Measurements from ENCODE around the gene PTTG2. TPM values are rescaled to one million over a fixed set of nuclear protein-coding genes. Genes with fewer than 3 reads are reported as not detected.

The PTTG2 gene
- total RNA-seq, 5 donors from 2014 or later (not counting 1 experiment from before 2014, with no cell fraction given) = 1.4 to 2.3 (median 1.7) TPM

DNA sequence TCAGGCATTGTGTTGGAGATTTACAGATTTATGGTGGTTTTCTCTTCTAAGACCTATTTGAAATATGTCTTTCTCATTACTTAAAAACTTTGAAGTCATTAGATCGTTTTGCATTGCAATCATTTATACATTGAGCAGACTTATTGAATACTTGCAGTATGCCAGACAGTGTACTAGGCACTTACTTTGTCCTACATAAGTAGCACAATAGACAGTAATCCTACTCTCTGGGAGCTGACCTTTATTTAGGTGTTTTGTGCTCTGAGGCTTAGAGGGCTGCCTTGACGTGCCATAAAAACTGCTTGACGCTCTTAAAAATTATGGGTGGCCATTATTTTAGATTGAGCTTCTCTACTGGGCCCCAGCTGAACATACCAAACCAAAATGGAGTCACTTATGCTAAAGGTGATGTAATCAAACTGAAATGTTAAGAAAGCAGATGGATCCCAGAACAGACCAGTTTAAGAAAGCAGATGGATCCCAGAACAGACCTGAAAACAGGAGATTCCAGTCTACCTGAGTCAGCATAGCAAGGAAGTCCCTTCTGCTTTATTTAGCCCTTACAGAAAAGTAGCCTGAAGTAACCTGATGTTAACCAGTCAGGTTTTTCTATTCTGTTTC lies 42.4 kb downstream of the PTTG2 start:
- Mint-ChIP-seq H3K4me1 (peaks cover 52 to 68% (median 66%) of the 10 kb centered on the region in 3 donors), H3K36me3 (peaks cover 5% of the 10 kb centered on the region), H3K4me3 (no peak overlapping the region), H3K27me3 (no peaks in the 10 kb centered on the region), H3K27ac (peak overlapping the region in 1 of 2 donors; percentile 55), H3K9me3 (no peaks in the 10 kb centered on the region)
- H3K27me3 ChIP-seq (replicated peaks in 1 of 2; ENCODE audit: control insufficient read depth in 2 of 2, extremely low read depth in 1 of 2, insufficient read depth in 2 of 2, low read length in 1 of 2) = no peaks in the 10 kb centered on the region
- no peaks in the 10 kb centered on the region for H3K9me3 ChIP-seq
- peaks cover 0 to 3% of the 10 kb centered on the region in 2 donors for H3K36me3 ChIP-seq (ENCODE audit: control insufficient read depth in 2 of 2, extremely low read depth in 1 of 2, insufficient read depth in 1 of 2, low read length in 1 of 2)
- DNase-seq (no peak), ATAC-seq (replicated peaks in 1 of 4) (peak in 1 of 4 experiments; percentile 27)
- POLR2A ChIA-PET = interaction anchor here in 1 of 2 donors (0.6 kb wide), 1 partner anchor 217 kb away, joined by 4 read pairs; no protein-coding TSS in a partner anchor
- CTCF ChIA-PET = interaction anchor here in 1 of 2 donors (0.6 to 0.8 kb wide), 2 partner anchors 17 to 111 kb away, joined by 4 to 9 read pairs; no protein-coding TSS in a partner anchor
- WGBS (ENCODE audit: insufficient coverage) = no CpG with 5 or more reads among the region's 3 CpGs
- H3K27ac ChIP-seq (ENCODE audit: low read length) = no peak overlapping the region
- H3K4me1 ChIP-seq (ENCODE audit: control insufficient read depth in 1 of 2, extremely low read depth in 1 of 2, insufficient read depth in 2 of 2, low read length in 2 of 2) = peaks cover 3 to 27% of the 10 kb centered on the region in 2 experiments
- H3K4me3 ChIP-seq (ENCODE audit: control insufficient read depth in 1 of 2, extremely low read depth in 1 of 2, low read length in 1 of 2) = no peak overlapping the region

DNA sequence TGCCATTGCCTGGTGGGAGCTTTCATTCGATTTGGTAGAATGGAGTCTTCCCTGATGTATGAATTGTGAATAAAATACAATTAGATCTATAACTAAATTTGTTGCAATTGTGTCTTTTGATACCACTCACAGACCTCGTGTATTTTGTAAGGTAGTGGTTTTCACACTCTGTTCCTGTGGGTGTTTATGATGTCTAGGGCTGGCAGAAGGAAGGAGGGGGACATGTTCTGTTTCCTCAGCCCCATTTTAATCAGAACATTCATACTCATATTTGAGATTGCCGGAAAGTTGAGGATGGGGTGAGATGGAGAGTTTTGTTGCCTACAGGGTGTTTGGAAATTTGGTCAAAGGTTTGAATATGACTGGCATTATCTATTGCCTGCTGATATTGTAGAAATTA lies 42.9 kb downstream of the PTTG2 start:
- no peak overlapping the region for H3K4me3 ChIP-seq (ENCODE audit: control insufficient read depth in 1 of 2, extremely low read depth in 1 of 2, low read length in 1 of 2)
- H3K27ac ChIP-seq (ENCODE audit: low read length) = no peak overlapping the region
- H3K9me3 Mint-ChIP-seq = no peaks in the 10 kb centered on the region
- H3K27ac Mint-ChIP-seq = peak overlapping the region; percentile 14 to 56
- H3K4me3 Mint-ChIP-seq = peak overlapping the region in 1 of 3 donors; percentile 39
- H3K4me1 ChIP-seq (ENCODE audit: control insufficient read depth in 1 of 2, extremely low read depth in 1 of 2, insufficient read depth in 2 of 2, low read length in 2 of 2) = peaks cover 3 to 29% of the 10 kb centered on the region in 2 experiments
- peaks cover 47 to 65% (median 65%) of the 10 kb centered on the region in 3 donors for H3K4me1 Mint-ChIP-seq
- DNase-seq (peak in 2 of 35 experiments; percentile 5 to 45), ATAC-seq (replicated peaks in 1 of 4) (peak in 3 of 4 experiments; percentile 34 to 71 (median 63))
- ChIA-PET POLR2A (interaction anchor here (0.6 kb wide), 4 partner anchors 150 to 721 kb away, joined by 3 to 8 read pairs (median 4); no protein-coding TSS in a partner anchor), CTCF (interaction anchor here in 1 of 2 donors (0.6 to 0.8 kb wide), 3 partner anchors 16 to 390 kb away, joined by 4 to 9 read pairs (median 6); no protein-coding TSS in a partner anchor)
- no peaks in the 10 kb centered on the region for H3K27me3 ChIP-seq (replicated peaks in 1 of 2; ENCODE audit: control insufficient read depth in 2 of 2, extremely low read depth in 1 of 2, insufficient read depth in 2 of 2, low read length in 1 of 2)
- H3K36me3 Mint-ChIP-seq = peaks cover 5% of the 10 kb centered on the region
- peaks cover 0 to 3% of the 10 kb centered on the region in 2 donors for H3K36me3 ChIP-seq (ENCODE audit: control insufficient read depth in 2 of 2, extremely low read depth in 1 of 2, insufficient read depth in 1 of 2, low read length in 1 of 2)
- no peaks in the 10 kb centered on the region for H3K27me3 Mint-ChIP-seq
- H3K9me3 ChIP-seq = no peaks in the 10 kb centered on the region
- no CpG with 5 or more reads among the region's 3 CpGs for WGBS (ENCODE audit: insufficient coverage)

DNA sequence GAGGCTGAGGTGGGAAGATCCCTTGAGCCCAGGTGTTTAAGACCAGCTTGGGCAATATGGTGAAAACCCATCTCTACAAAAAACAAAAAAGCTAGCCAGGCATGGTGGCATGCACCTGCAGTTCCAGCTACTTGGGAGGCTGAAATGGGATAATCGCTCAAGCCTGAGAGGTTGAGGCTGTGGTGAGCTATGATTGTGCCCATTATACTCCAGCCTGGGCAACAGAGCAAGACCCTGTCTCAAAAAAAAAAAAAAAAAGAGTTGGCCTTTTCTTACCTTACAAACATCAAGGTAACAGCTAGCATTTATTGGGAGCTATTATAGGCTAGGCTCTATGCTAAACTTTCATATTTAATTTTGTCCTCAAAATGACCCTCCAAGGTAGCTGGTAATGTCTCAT lies 43.4 kb downstream of the PTTG2 start:
- Histone ChIP-seq H3K4me3 (ENCODE audit: control insufficient read depth in 1 of 2, extremely low read depth in 1 of 2, low read length in 1 of 2) (no peak overlapping the region), H3K27me3 (replicated peaks in 1 of 2; ENCODE audit: control insufficient read depth in 2 of 2, extremely low read depth in 1 of 2, insufficient read depth in 2 of 2, low read length in 1 of 2) (no peaks in the 10 kb centered on the region), H3K9me3 (no peaks in the 10 kb centered on the region), H3K4me1 (ENCODE audit: control insufficient read depth in 1 of 2, extremely low read depth in 1 of 2, insufficient read depth in 2 of 2, low read length in 2 of 2) (peaks cover 3 to 26% of the 10 kb centered on the region in 2 experiments), H3K27ac (ENCODE audit: low read length) (no peak overlapping the region), H3K36me3 (ENCODE audit: control insufficient read depth in 2 of 2, extremely low read depth in 1 of 2, insufficient read depth in 1 of 2, low read length in 1 of 2) (peaks cover 0 to 3% of the 10 kb centered on the region in 2 donors)
- peaks cover 3% of the 10 kb centered on the region for H3K36me3 Mint-ChIP-seq
- ChIA-PET POLR2A (interaction anchor here (0.6 to 0.7 kb wide), 6 partner anchors 14 to 722 kb away, joined by 3 to 8 read pairs (median 4); no protein-coding TSS in a partner anchor), CTCF (interaction anchor here in 1 of 2 donors (0.6 to 0.8 kb wide), 2 partner anchors 16 to 391 kb away, joined by 4 to 6 read pairs; no protein-coding TSS in a partner anchor)
- no peak overlapping the region for H3K4me3 Mint-ChIP-seq
- H3K4me1 Mint-ChIP-seq = peaks cover 42 to 64% (median 61%) of the 10 kb centered on the region in 3 donors
- no peak for ATAC-seq (replicated peaks in 1 of 4)
- no peaks in the 10 kb centered on the region for H3K9me3 Mint-ChIP-seq
- no peak for DNase-seq
- no CpG with 5 or more reads among the region's 1 CpG for WGBS (ENCODE audit: insufficient coverage)
- H3K27ac Mint-ChIP-seq = peak overlapping the region in 1 of 2 donors; percentile 56
- H3K27me3 Mint-ChIP-seq = no peaks in the 10 kb centered on the region

DNA sequence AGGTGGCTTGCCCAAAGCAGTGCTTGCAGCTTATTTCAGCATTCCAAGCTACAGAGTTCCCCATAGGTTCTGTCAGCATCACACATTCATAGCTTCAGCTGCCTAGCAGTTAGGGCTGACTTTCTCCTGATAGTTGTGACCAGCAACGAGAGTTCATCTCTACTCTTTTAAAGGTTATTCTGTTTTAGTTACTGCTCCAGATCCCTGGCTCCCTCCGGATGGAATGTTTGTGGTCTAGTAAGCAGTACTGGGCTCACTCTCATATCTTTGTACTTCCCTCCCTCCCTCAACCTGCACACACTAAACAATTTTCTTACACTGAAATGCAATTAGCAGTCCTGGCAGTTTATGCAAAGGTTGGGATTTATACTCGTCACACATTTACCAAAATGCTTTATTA lies 43.9 kb downstream of the PTTG2 start:
- Mint-ChIP-seq H3K4me1 (peaks cover 38 to 62% (median 59%) of the 10 kb centered on the region in 3 donors), H3K27me3 (no peaks in the 10 kb centered on the region), H3K4me3 (no peak overlapping the region), H3K9me3 (no peaks in the 10 kb centered on the region), H3K36me3 (peaks cover 3% of the 10 kb centered on the region), H3K27ac (no peak overlapping the region)
- DNase-seq (no peak), ATAC-seq (replicated peaks in 1 of 4) (no peak)
- POLR2A ChIA-PET = interaction anchor here (0.6 to 0.7 kb wide), 2 partner anchors 14 to 72 kb away, joined by 3 to 6 read pairs; no protein-coding TSS in a partner anchor
- no peak overlapping the region for H3K27ac ChIP-seq (ENCODE audit: low read length)
- H3K36me3 ChIP-seq (ENCODE audit: control insufficient read depth in 2 of 2, extremely low read depth in 1 of 2, insufficient read depth in 1 of 2, low read length in 1 of 2) = peaks cover 0 to 3% of the 10 kb centered on the region in 2 donors
- no CpG with 5 or more reads among the region's 3 CpGs for WGBS (ENCODE audit: insufficient coverage)
- no peaks in the 10 kb centered on the region for H3K9me3 ChIP-seq
- CTCF ChIA-PET = no interaction called here
- no peaks in the 10 kb centered on the region for H3K27me3 ChIP-seq (replicated peaks in 1 of 2; ENCODE audit: control insufficient read depth in 2 of 2, extremely low read depth in 1 of 2, insufficient read depth in 2 of 2, low read length in 1 of 2)
- H3K4me3 ChIP-seq (ENCODE audit: control insufficient read depth in 1 of 2, extremely low read depth in 1 of 2, low read length in 1 of 2) = no peak overlapping the region
- peaks cover 3 to 26% of the 10 kb centered on the region in 2 experiments for H3K4me1 ChIP-seq (ENCODE audit: control insufficient read depth in 1 of 2, extremely low read depth in 1 of 2, insufficient read depth in 2 of 2, low read length in 2 of 2)

DNA sequence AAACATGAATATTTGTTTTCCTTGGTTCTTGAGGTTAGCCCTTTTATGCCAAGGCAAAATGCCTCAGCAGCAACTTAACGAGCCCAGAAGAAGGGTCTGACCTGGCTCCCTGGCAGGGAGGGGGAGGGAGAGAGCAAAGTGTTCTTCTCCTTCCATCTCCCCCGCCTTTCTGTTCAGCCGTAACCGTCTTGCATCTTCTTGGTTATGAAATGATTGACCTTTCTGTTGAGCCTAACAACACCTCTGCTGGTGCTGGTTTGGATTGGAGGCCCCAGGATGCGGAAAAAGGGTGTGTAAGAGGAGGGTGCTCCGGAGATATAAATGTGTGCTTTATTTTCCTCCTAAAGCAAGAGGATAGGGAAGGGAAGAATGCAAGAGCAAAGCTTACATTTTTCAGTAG lies 44.7 kb downstream of the PTTG2 start:
- Histone ChIP-seq H3K27me3 (replicated peaks in 1 of 2; ENCODE audit: control insufficient read depth in 2 of 2, extremely low read depth in 1 of 2, insufficient read depth in 2 of 2, low read length in 1 of 2) (no peaks in the 10 kb centered on the region), H3K36me3 (ENCODE audit: control insufficient read depth in 2 of 2, extremely low read depth in 1 of 2, insufficient read depth in 1 of 2, low read length in 1 of 2) (peaks cover 0 to 3% of the 10 kb centered on the region in 2 donors), H3K4me3 (ENCODE audit: control insufficient read depth in 1 of 2, extremely low read depth in 1 of 2, low read length in 1 of 2) (no peak overlapping the region), H3K9me3 (no peaks in the 10 kb centered on the region), H3K4me1 (ENCODE audit: control insufficient read depth in 1 of 2, extremely low read depth in 1 of 2, insufficient read depth in 2 of 2, low read length in 2 of 2) (peaks cover 3 to 24% of the 10 kb centered on the region in 2 experiments), H3K27ac (ENCODE audit: low read length) (no peak overlapping the region)
- Mint-ChIP-seq H3K4me3 (no peak overlapping the region), H3K27ac (peak overlapping the region in 1 of 2 donors; percentile 17), H3K4me1 (peaks cover 31 to 56% (median 50%) of the 10 kb centered on the region in 3 donors), H3K27me3 (no peaks in the 10 kb centered on the region), H3K9me3 (no peaks in the 10 kb centered on the region), H3K36me3 (peaks cover 3% of the 10 kb centered on the region)
- ChIA-PET POLR2A (no interaction called here), CTCF (no interaction called here)
- WGBS (ENCODE audit: insufficient coverage) = 100% methylated on average over 1 of the region's 6 CpGs
- ATAC-seq (replicated peaks in 1 of 4) (no peak), DNase-seq (no peak)

DNA sequence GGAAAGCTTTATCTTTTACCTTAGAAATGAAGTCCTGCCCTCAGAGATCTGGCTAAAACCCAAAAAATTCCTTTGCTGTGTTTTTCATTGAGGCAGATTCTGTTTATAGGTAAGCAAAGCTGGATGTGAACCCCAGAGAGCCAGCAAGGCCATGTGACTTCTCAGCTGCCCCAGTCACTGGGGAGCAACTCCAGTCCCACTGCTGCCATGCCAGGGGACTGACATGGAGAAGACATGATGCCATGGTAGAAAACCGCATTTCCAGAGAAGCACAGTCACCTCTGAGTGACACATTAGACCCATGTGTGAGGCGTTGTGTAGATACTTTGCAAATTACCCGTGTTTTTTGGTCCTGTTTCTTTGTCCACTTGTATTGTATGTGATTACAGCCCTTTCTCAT lies 45.4 kb downstream of the PTTG2 start:
- peaks cover 3 to 24% of the 10 kb centered on the region in 2 experiments for H3K4me1 ChIP-seq (ENCODE audit: control insufficient read depth in 1 of 2, extremely low read depth in 1 of 2, insufficient read depth in 2 of 2, low read length in 2 of 2)
- H3K4me3 ChIP-seq (ENCODE audit: control insufficient read depth in 1 of 2, extremely low read depth in 1 of 2, low read length in 1 of 2) = no peak overlapping the region
- Mint-ChIP-seq H3K4me3 (no peak overlapping the region), H3K27ac (no peak overlapping the region), H3K4me1 (peaks cover 37 to 59% (median 52%) of the 10 kb centered on the region in 3 donors), H3K9me3 (no peaks in the 10 kb centered on the region), H3K36me3 (peaks cover 3% of the 10 kb centered on the region), H3K27me3 (no peaks in the 10 kb centered on the region)
- no peak overlapping the region for H3K27ac ChIP-seq (ENCODE audit: low read length)
- H3K9me3 ChIP-seq = no peaks in the 10 kb centered on the region
- no peaks in the 10 kb centered on the region for H3K27me3 ChIP-seq (replicated peaks in 1 of 2; ENCODE audit: control insufficient read depth in 2 of 2, extremely low read depth in 1 of 2, insufficient read depth in 2 of 2, low read length in 1 of 2)
- no peak for ATAC-seq (replicated peaks in 1 of 4)
- ChIA-PET CTCF (no interaction called here), POLR2A (no interaction called here)
- WGBS (ENCODE audit: insufficient coverage) = 89% methylated on average over 1 of the region's 3 CpGs
- DNase-seq = no peak
- peaks cover 0 to 3% of the 10 kb centered on the region in 2 donors for H3K36me3 ChIP-seq (ENCODE audit: control insufficient read depth in 2 of 2, extremely low read depth in 1 of 2, insufficient read depth in 1 of 2, low read length in 1 of 2)
